HEK293 (cell line): ENCODE data around the gene ONECUT1.

Source experiments
- CTCF ChIP-seq: fragments of 450-650 bp; formaldehyde crosslinking; IDR thresholded peaks from 2 replicates; pipeline ENCODE4 v1.5.1; 2016; ENCODE audit warnings: missing biosample characterization, missing genetic modification characterization
- FEZF1 ChIP-seq: fragments of 450-650 bp; formaldehyde crosslinking; IDR thresholded peaks from 2 replicates; pipeline ENCODE4 v1.5.1; 2016; ENCODE audit warnings: missing biosample characterization, missing genetic modification characterization
- MEIS1 ChIP-seq: sonication (generic); formaldehyde crosslinking; IDR thresholded peaks from 2 replicates; pipeline ENCODE4 v1.8.1; 2022; ENCODE audit warnings: missing genetic modification reagents, mild to moderate bottlenecking, borderline replicate concordance
- SALL2 ChIP-seq: fragments of 450-650 bp; formaldehyde crosslinking; IDR thresholded peaks from 2 replicates; pipeline ENCODE4 v1.5.0; 2017; ENCODE audit warnings: missing biosample characterization, mild to moderate bottlenecking, missing genetic modification characterization, borderline replicate concordance
- SETDB1 ChIP-seq: IDR thresholded peaks from one replicate; pipeline ENCODE4 v1.6.1; 2017; ENCODE audit warnings: mild to moderate bottlenecking, low read length, moderate library complexity, mixed read lengths; ENCODE audit not compliant: insufficient read length
- SP2 ChIP-seq: fragments of 450-650 bp; formaldehyde crosslinking; IDR thresholded peaks from 2 replicates; pipeline ENCODE4 v1.5.1; 2016; ENCODE audit warnings: missing biosample characterization, missing genetic modification characterization
- ZFP37 ChIP-seq: fragments of 450-650 bp; formaldehyde crosslinking; IDR thresholded peaks from 2 replicates; pipeline ENCODE4 v1.5.1; 2016; ENCODE audit warnings: missing biosample characterization, missing genetic modification characterization
- ZNF184 ChIP-seq: fragments of 450-650 bp; IDR thresholded peaks from 2 replicates; pipeline ENCODE4 v1.5.1; 2018; ENCODE audit warnings: missing biosample characterization, mild to moderate bottlenecking, missing genetic modification characterization
- ZNF24 ChIP-seq: fragments of 450-650 bp; formaldehyde crosslinking; IDR thresholded peaks from 2 replicates; pipeline ENCODE4 v1.5.1; 2016; ENCODE audit warnings: missing biosample characterization, missing genetic modification characterization
- ZNF785 ChIP-seq: fragments of 450-650 bp; formaldehyde crosslinking; IDR thresholded peaks from 2 replicates; pipeline ENCODE4 v1.5.1; 2016; ENCODE audit warnings: missing biosample characterization, missing genetic modification characterization
- ZNF843 ChIP-seq: fragments of 450-650 bp; formaldehyde crosslinking; IDR thresholded peaks from 2 replicates; pipeline ENCODE4 v1.5.1; 2016; ENCODE audit warnings: missing biosample characterization, missing genetic modification characterization

GRCh38 chr15:52717481-52717880 is 72.7 kb downstream of the ONECUT1 start:
- no peak for TF ChIP-seq ZNF184 (tag by site-specific recombination)
- TF ChIP-seq ZNF843 (tag by site-specific recombination) = no peak
- no peak for TF ChIP-seq ZNF785 (tag by site-specific recombination)
- TF ChIP-seq CTCF (tag by site-specific recombination) = no peak
- TF ChIP-seq SALL2 (tag by site-specific recombination) = no peak
- no peak for TF ChIP-seq SETDB1
- no peak for TF ChIP-seq ZFP37 (tag by site-specific recombination)
- TF ChIP-seq MEIS1 (CRISPR knock-in tag) = no peak
- TF ChIP-seq ZNF24 (tag by site-specific recombination) = no peak
- no peak for TF ChIP-seq SP2
- no peak for TF ChIP-seq FEZF1 (tag by site-specific recombination)
